Medulla oblongata (tissue), 1 donor: ENCODE measurements around the gene UST.
"Not testable (repeated sequence)": the region's sequence is repeated elsewhere in the genome, so short reads cannot be mapped to it uniquely, and the experiment has no call there.

ENCODE experiments used
- DNase-seq: peaks from one replicate; pipeline ENCODE4 v3.0.0-alpha.2; 2015; ENCODE audit errors: extremely low spot score

UST gene

DNA sequence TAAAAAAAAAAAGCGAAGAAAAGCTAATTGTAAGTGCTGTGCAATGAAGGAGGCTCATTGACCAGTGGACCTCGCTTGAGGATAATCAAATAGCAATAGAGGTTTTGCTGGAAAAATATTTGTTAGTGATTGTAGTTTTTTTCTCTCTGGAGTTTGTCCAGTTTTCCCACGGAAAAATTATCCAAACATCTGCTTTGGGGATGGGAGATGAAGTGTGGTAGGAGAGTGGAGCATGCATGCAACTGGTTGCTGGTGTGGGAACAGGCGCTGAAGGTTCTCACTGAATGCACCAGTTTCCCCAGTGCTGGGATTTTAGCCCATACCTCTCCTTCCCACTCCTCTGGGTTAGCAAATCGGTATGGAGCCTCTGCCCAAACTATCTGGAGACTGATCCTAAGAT, 288.9 kb downstream of the UST start:
- no peak for DNase-seq

DNA sequence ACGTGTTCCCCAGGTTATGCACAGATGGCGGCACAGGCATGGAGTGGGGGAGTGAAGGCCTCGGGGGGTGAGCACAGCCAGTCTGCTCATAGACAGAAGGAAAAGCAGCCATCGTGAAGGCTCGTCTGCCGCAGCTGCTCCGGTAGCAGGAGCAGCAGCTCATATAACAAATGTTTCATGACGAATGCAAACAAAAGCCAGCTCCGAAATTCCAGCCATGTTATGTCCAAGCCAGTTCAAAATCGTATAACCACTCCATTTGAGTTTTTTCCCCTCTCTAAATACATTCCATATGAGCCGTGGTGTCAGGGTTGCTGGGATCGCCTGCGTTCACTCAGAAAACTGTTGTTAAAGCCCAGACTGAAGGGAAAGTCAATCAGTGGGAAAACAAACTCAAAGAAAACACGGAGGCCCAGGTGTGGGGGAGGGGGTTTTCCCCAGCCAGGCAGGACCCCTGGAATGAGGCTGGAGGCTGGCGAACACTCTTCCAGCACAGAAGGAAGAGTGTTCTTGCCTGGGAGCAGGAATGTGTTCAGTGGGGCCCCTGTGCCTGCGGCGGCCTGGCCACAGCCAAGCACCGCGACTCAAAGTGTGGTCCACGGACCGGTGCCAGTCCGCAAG, 290.3 kb downstream of the UST start:
- no peak for DNase-seq

DNA sequence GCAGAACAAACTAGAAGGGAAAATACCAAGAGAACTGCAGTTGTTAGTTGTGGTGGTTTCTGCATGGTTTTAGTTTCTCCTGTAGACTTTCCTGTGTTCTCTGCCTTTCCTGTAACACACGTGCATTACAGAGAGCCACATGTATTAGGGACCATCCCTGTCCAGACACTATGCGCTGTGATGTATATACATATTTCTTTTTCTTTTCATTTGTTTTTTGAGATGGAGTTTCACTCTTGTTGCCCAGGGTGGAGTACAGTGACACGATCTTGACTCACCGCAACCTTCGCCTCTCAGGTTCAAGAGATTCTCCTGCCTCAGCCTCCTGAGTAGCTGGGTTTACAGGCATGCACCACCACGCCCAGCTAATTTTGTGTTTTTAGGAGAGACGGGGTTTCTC, 292.2 kb downstream of the UST start:
- not testable (repeated sequence) for DNase-seq

DNA sequence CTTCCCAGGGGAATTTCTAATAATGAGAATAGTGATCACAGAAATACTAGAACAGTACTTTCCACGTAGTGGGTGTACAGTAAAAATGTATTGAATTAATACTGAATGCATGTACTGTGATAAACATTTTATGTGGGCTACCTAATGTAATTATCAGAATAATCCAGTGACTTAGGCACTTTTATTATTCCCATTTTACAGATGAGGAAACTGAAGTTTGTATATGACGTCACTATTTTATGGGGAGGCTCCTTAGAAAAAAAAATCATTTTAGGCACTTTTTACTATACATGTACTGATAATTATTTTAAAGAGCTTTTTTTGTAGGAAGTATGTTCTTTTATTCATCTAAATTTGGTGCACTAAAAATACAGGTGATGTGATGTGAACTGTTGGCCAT, 295.1 kb downstream of the UST start:
- no peak for DNase-seq

DNA sequence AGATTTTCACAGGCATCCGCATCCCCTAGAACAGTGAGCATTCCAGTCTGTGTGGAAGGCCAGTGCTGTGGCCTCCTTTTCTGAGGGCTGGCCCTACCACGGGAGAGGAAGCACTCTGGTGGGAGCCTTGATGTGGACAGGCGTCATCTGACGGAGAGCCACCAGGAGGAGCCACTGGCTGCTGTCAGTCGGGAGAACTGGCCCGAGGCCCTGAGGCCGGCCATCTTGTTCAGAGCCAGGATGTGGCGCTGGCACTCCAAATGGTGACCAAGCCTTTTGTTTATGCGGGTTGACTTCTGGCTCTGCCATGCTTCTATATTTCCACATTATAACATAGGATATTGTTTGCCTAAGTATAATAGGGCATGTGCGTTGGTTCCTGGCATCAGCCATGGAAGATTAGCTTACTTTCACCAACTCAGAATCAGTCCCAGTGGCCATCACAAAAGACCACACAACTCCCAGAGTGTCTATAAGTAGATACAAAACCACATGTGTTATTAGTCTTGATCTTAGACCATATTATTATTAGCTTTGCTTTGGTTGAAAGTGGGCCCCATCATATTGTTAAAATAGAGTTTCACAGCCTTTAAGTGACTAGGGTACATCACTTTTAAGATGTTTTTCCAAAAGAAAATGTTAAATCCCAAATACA, 296.8 kb downstream of the UST start:
- DNase-seq = no peak

DNA sequence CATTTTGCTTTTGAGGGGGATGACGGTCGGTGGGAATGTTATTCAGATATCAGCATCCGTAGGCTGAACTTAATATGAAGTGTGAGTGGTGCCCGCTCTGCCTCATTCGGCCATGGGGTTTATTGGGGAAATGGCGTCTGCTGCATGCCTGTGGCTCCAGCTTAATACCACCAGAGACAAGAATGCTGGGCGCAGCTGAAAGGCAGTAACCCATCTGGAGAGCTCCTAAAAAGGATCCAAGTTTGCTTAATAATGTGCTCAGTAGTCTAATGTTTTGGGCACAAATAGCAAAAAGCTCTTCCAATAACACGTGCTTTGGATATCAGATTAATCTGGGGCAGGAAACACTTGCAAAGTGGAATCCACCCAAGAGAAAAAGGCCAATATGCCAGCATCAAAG, 297.7 kb downstream of the UST start:
- DNase-seq = no peak

DNA sequence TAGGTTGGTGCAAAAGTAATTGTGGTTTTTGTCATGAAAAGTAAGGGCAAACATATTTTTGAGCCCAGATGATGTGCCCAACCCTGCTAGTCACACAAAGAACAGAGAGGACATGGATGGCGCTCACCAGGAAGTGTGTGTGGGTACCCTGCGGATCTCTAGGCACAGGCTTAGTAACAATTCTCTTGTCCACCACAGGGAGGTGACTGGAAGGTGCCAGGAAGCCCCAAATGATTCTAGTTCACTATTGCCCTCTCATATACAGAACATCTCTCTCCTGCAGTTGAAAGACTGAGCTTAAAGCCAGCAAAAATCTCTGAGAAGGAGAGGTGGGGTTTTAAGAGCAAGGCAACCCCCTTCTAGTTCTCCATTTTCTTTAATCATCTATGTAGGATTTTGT, 298.6 kb downstream of the UST start:
- DNase-seq = no peak

DNA sequence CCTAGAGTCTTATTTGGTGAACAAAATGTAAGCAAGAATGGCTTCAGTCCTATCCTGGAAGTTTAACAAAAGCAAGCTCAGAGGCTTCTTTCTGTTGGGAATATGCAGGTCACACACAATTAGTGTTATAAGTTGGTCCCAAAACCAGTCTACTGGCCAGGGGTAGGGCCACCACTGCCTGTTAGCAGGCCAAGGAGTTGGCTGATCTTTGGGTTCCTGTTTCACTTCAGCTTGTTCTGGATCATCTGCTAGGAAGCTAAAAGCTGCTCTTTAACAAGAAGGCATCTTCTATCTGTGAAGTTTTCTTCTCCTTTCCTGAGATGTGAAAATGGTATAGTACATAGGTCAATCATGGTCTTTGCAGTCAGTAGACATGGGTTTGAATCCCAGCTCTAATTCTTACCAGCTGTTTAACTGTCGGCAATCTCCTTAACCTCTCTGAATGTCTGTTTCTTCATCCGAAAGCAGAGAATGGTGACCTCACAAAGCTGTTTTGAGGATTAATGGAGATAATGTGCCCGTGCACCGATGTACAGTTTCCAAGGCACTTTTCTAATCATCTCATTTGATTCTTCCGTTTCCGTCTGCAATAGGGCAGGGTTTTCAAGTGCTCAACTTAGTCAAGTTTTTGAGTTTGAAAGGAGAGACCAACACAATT, 299.5 kb downstream of the UST start:
- peak; percentile 64 for DNase-seq

DNA sequence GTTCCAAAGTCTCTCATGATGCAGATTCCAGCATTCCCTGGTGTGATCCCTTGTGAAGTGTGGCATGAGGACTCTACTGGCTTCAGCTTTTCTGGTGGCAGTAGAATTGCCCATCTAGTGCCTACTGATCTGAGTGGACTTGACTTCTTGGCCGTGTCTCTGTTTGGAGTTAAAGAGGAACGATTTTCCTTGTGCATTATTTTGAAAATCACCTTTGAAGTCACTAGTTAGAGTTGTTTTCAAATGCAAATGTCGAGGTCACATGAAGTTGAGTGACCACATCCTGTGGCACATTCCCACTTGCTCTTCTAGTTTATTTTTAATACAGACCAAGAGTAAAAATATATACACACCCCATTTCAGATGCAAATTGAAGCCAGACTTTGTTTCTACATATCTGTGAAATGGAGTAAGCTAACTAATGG, 300.0 kb downstream of the UST start:
- no peak for DNase-seq

DNA sequence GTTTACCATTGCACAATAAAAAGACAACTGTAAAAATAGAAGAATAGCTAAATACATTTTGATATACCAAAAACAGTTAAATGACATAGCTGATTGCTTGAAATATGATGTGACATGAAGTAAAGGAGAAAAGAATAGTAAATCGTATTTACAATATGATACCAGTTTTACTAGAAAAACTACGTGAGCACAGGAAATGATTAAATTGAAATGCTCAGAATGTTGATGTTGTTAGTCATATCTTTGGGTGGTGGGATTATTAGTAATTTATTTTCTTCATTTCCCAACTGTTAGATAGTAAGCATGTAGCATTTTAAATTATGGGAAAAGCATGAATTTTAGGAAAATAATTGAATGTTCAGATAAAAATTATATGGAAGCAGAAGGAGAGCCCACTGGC, 302.4 kb downstream of the UST start:
- DNase-seq = no peak

DNA sequence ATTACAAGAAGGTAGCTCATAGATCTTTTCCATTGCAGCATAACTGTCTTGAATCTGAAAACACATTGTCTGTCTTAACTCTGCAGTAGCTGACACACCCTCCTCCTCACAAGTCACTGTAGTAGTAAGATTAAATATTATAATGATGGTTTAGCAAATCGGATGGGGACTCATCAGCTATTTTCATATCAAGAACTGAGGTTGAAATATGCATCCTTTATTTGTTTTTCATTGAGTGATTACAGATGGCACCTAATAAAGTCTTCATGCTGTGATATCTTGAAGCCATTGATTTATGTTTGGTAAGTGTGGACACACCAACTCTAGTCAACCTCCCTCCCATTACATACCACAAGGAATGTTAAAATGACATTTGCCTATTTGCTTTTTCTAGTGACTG, 303.3 kb downstream of the UST start:
- DNase-seq = no peak

DNA sequence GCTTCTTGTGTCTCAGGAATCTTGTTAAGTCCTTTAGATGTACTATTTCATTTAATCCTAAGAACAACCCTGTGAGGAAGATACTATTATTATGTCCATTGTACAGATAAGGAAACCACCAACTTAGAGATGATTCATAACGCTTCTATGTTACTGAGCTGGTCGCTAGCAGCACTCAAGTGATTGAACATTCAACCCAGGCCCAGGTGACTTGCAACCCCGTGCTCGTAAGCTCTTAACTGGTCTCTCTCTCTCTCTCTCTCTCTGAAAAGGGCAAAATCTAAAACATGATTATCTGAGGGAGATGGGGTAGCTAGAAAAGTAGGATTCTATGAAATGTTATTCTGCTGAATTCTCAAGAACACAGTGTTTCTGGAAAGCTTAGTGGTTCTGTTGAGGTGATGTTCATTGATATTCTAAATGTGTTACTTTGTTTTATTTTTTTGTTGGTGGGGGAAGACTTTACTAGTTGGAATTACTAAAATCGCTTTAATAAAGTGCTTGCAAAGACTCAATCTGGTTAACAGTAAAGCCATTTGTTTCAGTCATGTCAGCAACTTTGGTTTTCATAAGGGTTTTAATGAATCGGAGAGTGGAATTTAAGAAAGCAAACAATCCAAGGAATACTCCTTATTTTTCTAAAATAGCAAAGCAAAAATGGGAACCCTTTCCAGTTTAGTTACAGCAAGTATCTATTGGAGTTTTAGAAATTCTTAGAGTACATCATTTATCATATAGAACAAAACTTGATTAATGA, 305.7 kb downstream of the UST start:
- DNase-seq = no peak

DNA sequence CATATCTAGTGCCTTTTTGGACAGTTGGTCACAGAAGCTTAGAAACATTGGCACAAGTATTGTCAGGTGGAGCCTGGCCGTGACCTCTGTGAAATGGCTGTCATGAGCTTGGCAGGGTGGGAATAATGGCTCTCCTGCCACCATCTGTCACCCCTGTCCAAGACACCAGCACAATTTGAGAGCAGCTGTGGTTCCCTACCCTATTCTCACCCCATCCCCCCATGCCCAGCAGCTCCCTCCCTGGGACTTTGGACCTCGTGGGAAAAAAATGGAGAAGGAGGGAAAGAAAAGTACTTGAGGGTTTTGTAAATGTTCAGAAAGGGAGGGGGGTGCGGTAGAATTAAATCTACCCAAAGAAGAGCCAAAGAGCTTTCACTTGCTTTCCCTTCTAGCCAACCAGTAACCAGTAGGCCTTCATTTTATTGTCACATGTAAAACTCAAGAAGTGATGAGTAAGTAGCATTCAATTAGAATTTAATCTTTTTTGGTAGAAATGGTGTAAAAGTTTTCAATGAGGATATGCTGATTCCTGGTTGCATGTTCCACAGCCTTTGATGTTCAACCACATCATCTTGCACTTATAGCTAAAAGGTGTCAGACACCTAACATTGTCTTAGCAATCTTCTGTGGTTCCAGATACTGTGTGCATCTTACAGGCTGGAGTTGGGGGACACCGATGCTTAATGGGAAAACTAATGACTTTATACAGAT, 307.2 kb downstream of the UST start:
- no peak for DNase-seq

DNA sequence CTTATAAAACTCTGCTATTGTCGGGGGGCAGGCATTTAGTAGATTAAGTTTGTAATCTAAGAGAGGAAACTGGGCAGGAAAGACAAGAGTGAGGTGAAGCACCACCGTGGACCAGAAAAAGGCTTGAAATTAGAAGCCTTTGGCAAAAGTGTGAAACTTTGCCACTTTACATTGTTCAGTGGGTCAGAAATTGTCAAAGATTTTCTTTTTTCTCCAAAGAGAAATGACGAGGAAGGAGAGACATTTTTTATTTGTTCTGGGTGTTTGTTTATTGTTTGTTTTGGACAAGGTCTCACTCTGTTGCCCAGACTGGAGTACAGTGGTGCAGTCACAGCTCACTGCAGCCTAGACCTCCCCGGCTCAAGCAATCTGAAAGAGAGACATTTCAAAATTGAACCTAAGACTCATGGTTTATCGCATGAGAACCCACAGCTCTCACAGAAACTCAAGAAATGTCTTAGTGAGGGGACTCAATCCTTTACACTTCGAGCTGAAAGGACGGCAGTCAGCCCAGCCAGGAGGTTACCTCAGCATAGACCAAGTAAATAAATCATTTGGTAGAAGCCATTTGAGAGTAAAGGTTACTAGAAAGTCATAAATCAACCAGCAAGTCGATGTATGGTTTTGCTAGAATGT, 307.8 kb downstream of the UST start:
- DNase-seq = no peak

DNA sequence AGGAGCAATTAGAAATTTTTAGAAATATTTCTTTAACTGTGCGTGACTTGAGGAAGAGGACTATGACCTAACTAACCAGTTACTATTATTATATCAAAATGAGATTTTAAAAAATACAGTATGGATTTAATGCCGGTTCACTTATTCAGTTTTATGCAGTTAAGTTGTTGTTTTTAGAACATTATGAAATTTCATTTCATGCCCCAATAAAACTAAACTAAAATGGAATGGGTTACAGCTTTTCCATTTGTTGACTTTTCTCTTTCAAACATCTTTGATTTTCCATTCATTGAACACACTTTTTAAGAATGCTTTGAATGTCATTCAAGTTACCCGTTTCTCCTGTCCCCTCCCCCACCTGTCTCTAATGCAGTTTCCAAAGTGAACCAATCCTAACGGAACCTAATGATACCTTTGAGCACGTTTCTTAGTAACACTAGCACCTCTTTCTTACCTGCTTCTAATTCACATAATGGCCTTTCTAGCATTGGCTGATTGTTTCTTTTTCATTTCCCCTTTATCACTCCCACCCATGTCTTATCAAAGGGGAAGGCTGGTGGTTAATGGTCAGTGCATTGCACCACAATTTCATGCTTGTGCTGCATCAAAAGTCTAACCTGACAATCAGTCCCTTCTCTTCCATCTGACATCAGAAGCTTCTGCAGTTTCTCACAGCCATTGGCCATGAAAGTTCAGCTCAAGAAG, 308.5 kb downstream of the UST start:
- DNase-seq = no peak

DNA sequence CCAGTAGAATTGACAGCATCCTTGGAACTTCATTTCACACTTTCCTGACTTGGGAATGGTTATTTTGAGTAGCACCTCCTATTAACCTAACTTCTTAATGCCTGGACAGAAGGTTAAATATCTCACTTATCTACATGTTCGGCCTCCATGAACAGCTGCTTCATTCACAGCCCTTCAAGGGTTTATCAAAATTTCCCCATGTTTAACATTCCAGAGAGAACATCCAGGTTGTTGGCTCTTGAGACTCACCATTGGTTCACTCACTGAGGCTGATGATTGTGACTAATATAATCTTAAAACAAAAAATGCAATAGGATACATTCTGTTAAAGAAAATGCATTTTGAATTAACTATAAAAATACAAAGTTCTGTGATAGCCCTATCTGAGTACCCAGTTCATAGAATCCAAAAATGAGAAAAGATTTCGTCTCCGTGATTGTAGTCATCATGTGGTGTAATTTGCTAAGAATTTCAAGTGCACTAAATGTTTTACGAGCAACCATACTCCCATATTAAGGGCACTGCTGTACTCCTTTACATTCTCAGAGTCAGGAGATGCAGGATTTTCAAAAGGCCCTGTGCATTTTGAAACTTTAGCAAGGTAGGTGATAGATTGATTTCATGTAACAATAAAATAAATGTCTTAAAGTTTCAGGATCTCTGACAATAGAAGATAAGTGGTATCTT, 310.1 kb downstream of the UST start:
- no peak for DNase-seq

DNA sequence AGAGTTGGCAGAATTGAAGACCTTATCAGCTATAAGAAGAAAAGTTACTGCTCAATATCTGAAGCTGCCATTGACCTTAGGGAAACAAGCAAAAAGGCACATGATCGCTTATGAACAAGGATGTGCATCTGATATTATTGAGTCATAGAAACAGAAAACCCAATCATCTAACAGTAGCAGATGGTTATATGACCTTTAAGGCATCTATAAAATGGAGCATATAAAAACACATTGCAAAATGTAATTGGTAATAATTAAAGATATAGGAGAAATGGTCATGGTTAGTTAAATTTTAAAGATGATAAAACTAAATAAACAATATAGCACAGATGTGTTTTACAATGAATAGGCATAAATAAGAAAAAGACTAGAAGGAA, 310.6 kb downstream of the UST start:
- DNase-seq = no peak

DNA sequence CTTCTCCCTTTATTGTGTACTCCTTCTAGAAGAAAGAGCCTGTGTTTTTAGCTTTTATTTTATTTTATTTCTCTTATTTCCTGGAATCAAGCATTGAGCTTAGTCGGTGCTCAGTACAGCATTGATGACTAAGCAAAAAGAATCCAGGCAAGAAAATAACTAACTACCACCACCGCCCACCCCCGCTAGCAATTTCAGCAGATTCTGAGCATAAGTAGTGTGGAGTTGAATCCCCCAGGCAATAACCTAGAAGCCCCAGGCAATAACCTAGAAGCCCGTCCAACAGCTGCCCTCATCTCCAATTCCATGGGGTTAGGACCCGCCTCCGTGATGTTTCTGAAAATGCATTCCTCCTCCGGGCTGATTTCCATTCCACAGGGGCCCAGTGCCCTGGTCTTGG, 312.7 kb downstream of the UST start:
- DNase-seq = no peak

DNA sequence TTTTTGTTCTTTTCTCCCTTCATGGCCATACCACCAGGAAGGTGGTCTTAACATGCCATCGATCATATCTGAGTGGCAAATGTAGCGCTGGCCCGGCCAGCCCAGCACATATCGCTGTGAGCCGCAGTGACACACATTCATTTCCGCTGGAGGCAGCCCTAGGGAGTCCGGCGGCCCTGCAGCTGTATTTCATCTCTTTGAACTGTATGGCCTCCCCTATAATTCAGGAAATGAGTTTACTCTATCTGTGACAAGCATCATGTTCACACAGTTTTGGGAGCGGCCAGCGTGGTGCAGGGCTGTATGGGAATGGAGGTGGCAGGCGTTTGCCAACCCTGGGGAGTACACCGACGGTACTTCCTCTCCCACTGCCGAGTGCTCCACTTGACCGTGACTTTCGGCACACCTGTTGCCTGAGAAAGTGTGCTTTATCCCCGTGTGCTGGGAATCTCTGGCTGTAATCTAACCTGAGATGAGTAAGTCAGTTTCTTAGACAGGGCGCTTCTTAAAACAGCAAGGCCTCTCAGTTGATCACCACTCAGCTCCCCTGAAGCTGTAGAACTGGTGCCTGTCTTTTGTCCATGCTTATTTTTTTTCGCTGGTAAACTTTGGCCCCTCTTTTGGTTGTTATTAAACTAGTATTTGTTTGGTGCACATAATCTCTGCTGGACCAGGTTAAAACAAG, 313.6 kb downstream of the UST start:
- no peak for DNase-seq
